Left ventricle myocardium inferior (tissue), 1 donor: ENCODE data around the gene ZMYND15. TPM values are rescaled to one million over a fixed set of nuclear protein-coding genes. Genes with fewer than 3 reads are reported as not detected.

Experiments
- DNase-seq: peaks from one replicate; pipeline ENCODE4 v3.0.0-alpha.2; 2020
- H3K27ac ChIP-seq: fragments of 200-600 bp; replicated peaks from 2 replicates; pipeline ENCODE4 v1.8.0; 2021
- H3K27me3 ChIP-seq: fragments of 200-600 bp; 2 replicates; pipeline ENCODE4 v1.8.0; 2021; ENCODE audit warnings: low read depth
- H3K36me3 ChIP-seq: fragments of 200-600 bp; 2 replicates; pipeline ENCODE4 v1.8.0; 2021
- H3K4me1 ChIP-seq: fragments of 200-600 bp; 2 replicates; pipeline ENCODE4 v1.8.0; 2021
- H3K4me3 ChIP-seq: fragments of 200-600 bp; 2 replicates; pipeline ENCODE4 v1.8.0; 2021; ENCODE audit warnings: mild to moderate bottlenecking, moderate library complexity
- H3K9me3 ChIP-seq: fragments of 200-600 bp; replicated peaks from 2 replicates; pipeline ENCODE4 v1.8.0; 2021
- CTCF ChIP-seq: fragments of 200-600 bp; IDR thresholded peaks from 2 replicates; pipeline ENCODE4 v1.8.0; 2021; ENCODE audit warnings: antibody characterized with exemption, mild to moderate bottlenecking, borderline replicate concordance
- intact Hi-C: fragments of 100-400 bp; cut with micrococcal nuclease; formaldehyde crosslinking; loops from one replicate; pipeline ENCODE4 v1.11.0; 2022
- total RNA-seq: library from RNA; stranded (reverse); fragmentation: NEBNext Ultra II Directional; extraction: Animal tissue kit (Norgen Biotek cat#: 25700); gene quantifications from one replicate; pipeline ENCODE4 v1.2.1, GENCODE V29; 2021
- donor health status: DM: no; HTN: yes; CAD: no; lungs with severe emphysema.

ZMYND15 gene
- total RNA-seq, 1 donor from 2014 or later = 0.08 TPM

GRCh38 chr17:4719684-4720221, 19.9 kb upstream of the ZMYND15 start:
- intact Hi-C loops = no loop called here
- Histone ChIP-seq H3K4me3 (no peak overlapping the region), H3K4me1 (peaks cover 24% of the 10 kb centered on the region), H3K27me3 (no peaks in the 10 kb centered on the region), H3K27ac (peak overlapping the region; percentile 80), H3K9me3 (no peaks in the 10 kb centered on the region), H3K36me3 (peaks cover 24% of the 10 kb centered on the region)
- DNase-seq = no peak
- TF ChIP-seq CTCF = no peak

GRCh38 chr17:4720787-4721186, 18.8 kb upstream of the ZMYND15 start:
- Histone ChIP-seq H3K4me1 (peaks cover 24% of the 10 kb centered on the region), H3K27ac (peak overlapping the region; percentile 80), H3K36me3 (peaks cover 24% of the 10 kb centered on the region), H3K27me3 (no peaks in the 10 kb centered on the region), H3K4me3 (no peak overlapping the region), H3K9me3 (no peaks in the 10 kb centered on the region)
- TF ChIP-seq CTCF = no peak
- intact Hi-C loops = no loop called here
- no peak for DNase-seq

GRCh38 chr17:4721203-4722135, 18.2 kb upstream of the ZMYND15 start:
- H3K4me3 ChIP-seq = no peak overlapping the region
- TF ChIP-seq CTCF = no peak
- peak overlapping the region; percentile 80 for H3K27ac ChIP-seq
- H3K9me3 ChIP-seq = no peaks in the 10 kb centered on the region
- H3K4me1 ChIP-seq = peaks cover 24% of the 10 kb centered on the region
- H3K36me3 ChIP-seq = peaks cover 24% of the 10 kb centered on the region
- no peaks in the 10 kb centered on the region for H3K27me3 ChIP-seq
- intact Hi-C loops = no loop called here
- peak; percentile 45 for DNase-seq

- Histone ChIP-seq H3K4me1 (peaks cover 24% of the 10 kb centered on the region), H3K36me3 (peaks cover 11% of the 10 kb centered on the region), H3K9me3 (no peaks in the 10 kb centered on the region), H3K27me3 (no peaks in the 10 kb centered on the region), H3K27ac (peak overlapping the region; percentile 80), H3K4me3 (no peak overlapping the region)
- DNase-seq = no peak
- TF ChIP-seq CTCF = no peak
- intact Hi-C loops = no loop called here
Observed at GRCh38 chr17:4722678-4723240, 16.9 kb upstream of the ZMYND15 start.

- Histone ChIP-seq H3K4me1 (peaks cover 23% of the 10 kb centered on the region), H3K27me3 (no peaks in the 10 kb centered on the region), H3K27ac (no peak overlapping the region), H3K4me3 (no peak overlapping the region), H3K36me3 (no peaks in the 10 kb centered on the region), H3K9me3 (no peaks in the 10 kb centered on the region)
- intact Hi-C loops = no loop called here
- DNase-seq = no peak
- no peak for TF ChIP-seq CTCF
Observed at GRCh38 chr17:4724650-4725049, 15.0 kb upstream of the ZMYND15 start.
